ENCODE measurements around the gene TTC21A. TPM values are rescaled to one million over a fixed set of nuclear protein-coding genes. Genes with fewer than 3 reads are reported as not detected.

Gene TTC21A
- total RNA-seq, 1 experiment from 2014 or later = 1.7 TPM

- Histone ChIP-seq H2BK15ac (ENCODE audit: low read depth, low read length) (no peak overlapping the region), H2BK5ac (ENCODE audit: insufficient read length, low read length) (no peak overlapping the region), H2BK12ac (ENCODE audit: insufficient read length, low read depth, low read length) (no peak overlapping the region), H3K4me1 (ENCODE audit: insufficient read depth, low read length) (no peaks in the 10 kb centered on the region), H3K4ac (ENCODE audit: low read depth, low read length) (no peak overlapping the region), H3K18ac (ENCODE audit: insufficient read length, low read depth, low read length) (no peak overlapping the region), H2BK120ac (ENCODE audit: low read depth, low read length, poor library complexity, severe bottlenecking) (no peak overlapping the region), H4K91ac (ENCODE audit: insufficient read length, low read depth, low read length) (no peak overlapping the region), H3K9ac (ENCODE audit: extremely low read depth, insufficient read length, low read length) (no peak overlapping the region), H2AK5ac (ENCODE audit: insufficient read length, low read length) (no peak overlapping the region), H3K79me2 (ENCODE audit: insufficient read depth, low read length) (no peaks in the 10 kb centered on the region; the same call in 1 of the 2 replicates), H3K27me3 (ENCODE audit: insufficient read depth, low read length) (no peaks in the 10 kb centered on the region), H3K14ac (ENCODE audit: insufficient read depth, low read length) (no peak overlapping the region), H4K8ac (replicated peaks; ENCODE audit: insufficient read length, low read depth, low read length) (no peak overlapping the region), H3K4me2 (ENCODE audit: insufficient read depth, insufficient read length, low read length) (no peak overlapping the region), H2BK20ac (ENCODE audit: low read depth, low read length, poor library complexity, severe bottlenecking) (no peak overlapping the region), H3K9me3 (ENCODE audit: control insufficient read depth, low read depth, low read length) (no peaks in the 10 kb centered on the region), H3K56ac (ENCODE audit: insufficient read length, low read depth, low read length) (no peak overlapping the region), H4K20me1 (ENCODE audit: control insufficient read depth, insufficient read depth, insufficient read length) (no peaks in the 10 kb centered on the region), H3K23ac (ENCODE audit: insufficient read length, low read depth, low read length) (no peak overlapping the region), H4K5ac (ENCODE audit: insufficient read length, low read depth, low read length) (no peak overlapping the region), H3K27ac (ENCODE audit: insufficient read length, low read depth, low read length) (no peak overlapping the region), H3K23me2 (ENCODE audit: insufficient read length, low read depth, low read length, poor library complexity, severe bottlenecking) (no peaks in the 10 kb centered on the region), H3T11ph (ENCODE audit: low read length) (no peak overlapping the region), H2AFZ (ENCODE audit: low read length) (no peak overlapping the region), H3K79me1 (ENCODE audit: insufficient read depth, low read depth, low read length, poor library complexity, severe bottlenecking) (no peaks in the 10 kb centered on the region)
- WGBS (ENCODE audit: extremely low coverage, insufficient read length, low lambda C conversion rate) = no CpG with 5 or more reads among the region's 5 CpGs
- Mint-ChIP-seq H3K27ac (no peak overlapping the region), H3K4me1 (peaks cover 4 to 18% of the 10 kb centered on the region in 2 experiments), H3K4me3 (no peak overlapping the region), H3K9me3 (no peaks in the 10 kb centered on the region), H3K36me3 (ENCODE audit: insufficient read depth in 1 of 3, low read depth in 3 of 3) (peaks cover 9 to 27% (median 17%) of the 10 kb centered on the region in 3 experiments; a peak in 6 of 7 replicates), H3K27me3 (ENCODE audit: low read depth) (peaks cover 2% of the 10 kb centered on the region; the same call in 1 of the 2 replicates)
- TF ChIP-seq CTCF (conservative IDR thresholded peaks at IDR 0.05) = peak; percentile 82
- DNase-seq = peak; percentile 62
These were observed 6.3 kb upstream of the TTC21A start for GRCh38 chr3:39101022-39101689.
